Neural cell (in vitro differentiated cells): Measurements from ENCODE around the gene FRK. TPM values are rescaled to one million over a fixed set of nuclear protein-coding genes. Genes with fewer than 3 reads are reported as not detected.

Experiments used
- H2AFZ ChIP-seq: fragments of 200-600, 300-800 bp; sonication (generic), shearing (Covaris generic); 2 replicates; pipeline ENCODE4 v1.6.0; 2014; ENCODE audit warnings: low read depth, mild to moderate bottlenecking, antibody characterized with exemption, low read length, moderate library complexity
- H3F3A ChIP-seq: fragments of 200-600 bp; shearing (Covaris generic); 2 replicates; pipeline ENCODE4 v1.6.1; 2016; ENCODE audit warnings: mild to moderate bottlenecking, moderate library complexity, mixed read lengths, antibody characterized with exemption, low read length; ENCODE audit not compliant: insufficient read depth, poor library complexity, severe bottlenecking
- H3K27ac ChIP-seq: fragments of 200-600, 300-800 bp; sonication (generic), shearing (Covaris generic); 2 replicates; pipeline ENCODE4 v1.5.1; 2014; ENCODE audit warnings: mild to moderate bottlenecking, low read length, moderate library complexity
- H3K27me3 ChIP-seq: fragments of 300-800, 200-600 bp; sonication (generic), shearing (Covaris generic); 2 replicates; pipeline ENCODE4 v1.6.0; 2014; ENCODE audit warnings: mild to moderate bottlenecking, low read depth, low read length, moderate library complexity; ENCODE audit not compliant: insufficient read depth
- H3K36me3 ChIP-seq: fragments of 300-800, 200-600 bp; sonication (generic), shearing (Covaris generic); 2 replicates; pipeline ENCODE4 v1.5.1; 2014; ENCODE audit warnings: mild to moderate bottlenecking, antibody characterized with exemption, low read length, moderate library complexity; ENCODE audit not compliant: insufficient read depth
- H3K4me2 ChIP-seq: fragments of 300-800, 200-600 bp; sonication (generic), shearing (Covaris generic); 2 replicates; pipeline ENCODE4 v1.6.0; 2014; ENCODE audit warnings: mild to moderate bottlenecking, low read length
- H3K4me3 ChIP-seq: fragments of 300-800, 200-600 bp; sonication (generic), shearing (Covaris generic); 2 replicates; pipeline ENCODE4 v1.5.1; 2014; ENCODE audit warnings: mild to moderate bottlenecking, low read length, moderate library complexity
- H3K79me2 ChIP-seq: fragments of 200-600 bp; shearing (Covaris generic); replicated peaks from 2 replicates; pipeline ENCODE4 v1.6.0; 2014; ENCODE audit warnings: mild to moderate bottlenecking, low read length, moderate library complexity; ENCODE audit not compliant: insufficient read depth
- H3K9ac ChIP-seq: fragments of 300-800, 200-600 bp; sonication (generic), shearing (Covaris generic); 2 replicates; pipeline ENCODE4 v1.6.1; 2016; ENCODE audit warnings: mild to moderate bottlenecking, low read length, mixed read lengths
- H3K9me2 ChIP-seq: fragments of 200-600 bp; shearing (Covaris generic); 2 replicates; pipeline ENCODE4 v1.6.1; 2016; ENCODE audit warnings: mild to moderate bottlenecking, low read length, mixed read lengths; ENCODE audit not compliant: insufficient read depth
- H3K9me3 ChIP-seq: fragments of 200-600, 300-800 bp; sonication (generic), shearing (Covaris generic); 2 replicates; pipeline ENCODE4 v1.6.1; 2016; ENCODE audit warnings: mild to moderate bottlenecking, mixed run types, low read length, moderate library complexity, mixed read lengths
- H4K20me1 ChIP-seq: fragments of 200-600 bp; shearing (Covaris generic); 2 replicates; pipeline ENCODE4 v1.6.1; 2016; ENCODE audit warnings: mild to moderate bottlenecking, mixed run types; ENCODE audit not compliant: insufficient read depth
- CTCF ChIP-seq: fragments of 450-650 bp; IDR thresholded peaks from 2 replicates; pipeline ENCODE4 v1.5.1; 2014; ENCODE audit warnings: antibody characterized with exemption, mild to moderate bottlenecking, moderate library complexity; ENCODE audit not compliant: poor library complexity, severe bottlenecking
- EP300 ChIP-seq: fragments of 450-650 bp; conservative IDR thresholded peaks from 2 replicates; pipeline ENCODE4 v1.6.1; 2014; ENCODE audit warnings: antibody characterized with exemption, mild to moderate bottlenecking, moderate library complexity; ENCODE audit not compliant: poor library complexity, severe bottlenecking
- EZH2 ChIP-seq: fragments of 200-600, 300-800 bp; shearing (Covaris generic), sonication (generic); IDR thresholded peaks from 2 replicates; pipeline ENCODE4 v1.6.1; 2014; ENCODE audit warnings: antibody characterized with exemption, low read length, borderline replicate concordance, mild to moderate bottlenecking; ENCODE audit not compliant: insufficient read depth, poor library complexity, severe bottlenecking
- MXI1 ChIP-seq: fragments of 450-650 bp; conservative IDR thresholded peaks from 2 replicates; pipeline ENCODE4 v1.6.1; 2014; ENCODE audit warnings: antibody characterized with exemption, mild to moderate bottlenecking; ENCODE audit not compliant: poor library complexity, severe bottlenecking
- POLR2AphosphoS5 ChIP-seq: IDR thresholded peaks from 2 replicates; pipeline ENCODE4 v1.6.1; 2012
- RAD21 ChIP-seq: fragments of 450-650 bp; conservative IDR thresholded peaks from 2 replicates; pipeline ENCODE4 v1.6.1; 2014; ENCODE audit warnings: antibody characterized with exemption, mild to moderate bottlenecking, moderate library complexity
- REST ChIP-seq: IDR thresholded peaks from 2 replicates; pipeline ENCODE4 v1.6.1; 2012; ENCODE audit warnings: borderline replicate concordance
- SMC3 ChIP-seq: fragments of 450-650 bp; conservative IDR thresholded peaks from 2 replicates; pipeline ENCODE4 v1.6.1; 2014; ENCODE audit warnings: antibody characterized with exemption, mild to moderate bottlenecking, moderate library complexity; ENCODE audit not compliant: poor library complexity
- TAF1 ChIP-seq: IDR thresholded peaks from 2 replicates; pipeline ENCODE4 v1.6.1; 2012; ENCODE audit warnings: low read depth
- polyA plus RNA-seq: library from polyadenylated mRNA; depleted of rRNA; stranded (reverse); fragments of >200 nt; gene quantifications from 2 replicates; pipeline ENCODE4 v1.2.3, GENCODE V29; 2014

The FRK gene
- polyA plus RNA-seq, 1 donor from 2014 or later: not detected

GRCh38 chr6:116083052-116083451 is 22.4 kb upstream of the FRK start:
- Histone ChIP-seq H3K36me3 (no peaks in the 10 kb centered on the region), H2AFZ (no peak overlapping the region), H3K27me3 (no peaks in the 10 kb centered on the region)

GRCh38 chr6:116078945-116079344 is 18.3 kb upstream of the FRK start:
- H3K9me2 ChIP-seq: no peaks in the 10 kb centered on the region
- H3K27ac ChIP-seq: no peak overlapping the region
- H3K79me2 ChIP-seq: no peaks in the 10 kb centered on the region
- no peaks in the 10 kb centered on the region for H3K27me3 ChIP-seq
- no peak overlapping the region for H3K4me2 ChIP-seq
- H4K20me1 ChIP-seq: no peaks in the 10 kb centered on the region
- no peak overlapping the region for H2AFZ ChIP-seq
- no peak overlapping the region for H3K9ac ChIP-seq
- no peak overlapping the region for H3K4me3 ChIP-seq
- no peak for TF ChIP-seq SMC3
- TF ChIP-seq TAF1: no peak
- no peak for TF ChIP-seq RAD21
- TF ChIP-seq CTCF: no peak
- no peak for TF ChIP-seq POLR2AphosphoS5
- H3K36me3 ChIP-seq: no peaks in the 10 kb centered on the region
- no peaks in the 10 kb centered on the region for H3F3A ChIP-seq
- H3K9me3 ChIP-seq: no peaks in the 10 kb centered on the region

More at GRCh38 chr6:116083052-116083451, 22.4 kb upstream of the FRK start:
- no peaks in the 10 kb centered on the region for H3K79me2 ChIP-seq
- no peaks in the 10 kb centered on the region for H3K9me2 ChIP-seq
- TF ChIP-seq REST: no peak
- TF ChIP-seq SMC3: no peak
- TF ChIP-seq EZH2: no peak
- TF ChIP-seq TAF1: no peak
- TF ChIP-seq POLR2AphosphoS5: no peak
- TF ChIP-seq RAD21: no peak
- no peak for TF ChIP-seq CTCF
- no peak for TF ChIP-seq MXI1
- TF ChIP-seq EP300: no peak
- H4K20me1 ChIP-seq: no peaks in the 10 kb centered on the region
- H3K9ac ChIP-seq: no peak overlapping the region
- H3K27ac ChIP-seq: no peak overlapping the region
- H3K4me3 ChIP-seq: no peak overlapping the region
- H3F3A ChIP-seq: no peaks in the 10 kb centered on the region
- H3K9me3 ChIP-seq: no peaks in the 10 kb centered on the region
- H3K4me2 ChIP-seq: no peak overlapping the region
